SK-N-SH (cell line): ENCODE data around the gene COIL. TPM values are rescaled to one million over a fixed set of nuclear protein-coding genes. Genes with fewer than 3 reads are reported as not detected.

Experiments
- CTCF ChIA-PET: fragments of 300-600, 350-600 bp; formaldehyde crosslinking; extraction: SDS; loops from one replicate; lab custom pipeline; 2021; lab: Yijun Ruan, JAX
- POLR2A ChIA-PET: fragments of 350-600 bp; sonication (Branson Sonifier 250); formaldehyde crosslinking; extraction: SDS; loops from one replicate; lab custom pipeline; 2020; ENCODE audit warnings: antibody characterized with exemption, inconsistent platforms; lab: Yijun Ruan, JAX
- DNase-seq: peaks from one replicate; pipeline ENCODE4 v3.0.0; 2012
- H2AFZ ChIP-seq: fragments of 200-600 bp; sonication (generic); 2 replicates; pipeline ENCODE4 v1.8.1; 2016; ENCODE audit warnings: antibody characterized with exemption, mild to moderate bottlenecking, low read depth
- H3F3A ChIP-seq: fragments of 200-600 bp; sonication (generic); replicated peaks from 2 replicates; pipeline ENCODE3; 2016; ENCODE audit warnings: antibody characterized with exemption, mild to moderate bottlenecking; ENCODE audit not compliant: insufficient read depth
- H3K27ac ChIP-seq, 2 experiments: fragments of 200-500 bp in 1 of 2; fragments of 200-600 bp in 1 of 2; sonication (Bioruptor generic) in 1 of 2; sonication (generic), shearing (Covaris generic) in 1 of 2; 2 replicates each; pipeline versions ENCODE4 v1.5.1 to v1.6.1; 2014 to 2016; ENCODE audit warnings: low read depth in 2 of 2, inconsistent platforms in 1 of 2, low read length in 1 of 2, mild to moderate bottlenecking in 1 of 2, mixed read lengths in 1 of 2
- H3K27me3 ChIP-seq: fragments of 200-600 bp; sonication (generic), shearing (Covaris generic); 2 replicates; pipeline ENCODE4 v1.6.1; 2016; ENCODE audit warnings: mixed run types; ENCODE audit not compliant: insufficient read depth
- H3K36me3 ChIP-seq, 2 experiments: fragments of 200-500 bp in 1 of 2; fragments of 200-600 bp in 1 of 2; sonication (Bioruptor generic) in 1 of 2; sonication (generic) in 1 of 2; replicated peaks in 1 of 2; 2 replicates each; pipeline versions ENCODE3 to v1.5.1; 2014 to 2016; ENCODE audit warnings: low read length in 1 of 2, mild to moderate bottlenecking in 1 of 2; ENCODE audit not compliant: insufficient read depth in 2 of 2, control insufficient read depth in 1 of 2
- H3K4me1 ChIP-seq, 2 experiments: fragments of 200-500 bp in 1 of 2; fragments of 200-600 bp in 1 of 2; sonication (Bioruptor generic) in 1 of 2; sonication (generic), shearing (Covaris generic) in 1 of 2; 2 replicates each; pipeline versions ENCODE4 v1.5.1 to v1.6.1; 2014 to 2016; ENCODE audit warnings: low read depth in 1 of 2, low read length in 1 of 2, mixed run types in 1 of 2; ENCODE audit not compliant: insufficient read depth in 2 of 2, control insufficient read depth in 1 of 2
- H3K4me2 ChIP-seq: fragments of 200-600 bp; sonication (generic), shearing (Covaris generic); 2 replicates; pipeline ENCODE4 v1.6.1; 2017; ENCODE audit warnings: mixed run types
- H3K4me3 ChIP-seq, 2 experiments: fragments of 200-500 bp in 1 of 2; fragments of 200-600 bp in 1 of 2; sonication (Bioruptor generic) in 1 of 2; sonication (generic), shearing (Covaris generic) in 1 of 2; 2 replicates each; pipeline versions ENCODE4 v1.5.1 to v1.8.1; 2014 to 2016; ENCODE audit warnings: low read depth in 2 of 2, inconsistent platforms in 1 of 2, low read length in 1 of 2, mild to moderate bottlenecking in 1 of 2, mixed read lengths in 1 of 2, moderate library complexity in 1 of 2
- H3K79me2 ChIP-seq: fragments of 200-600 bp; sonication (generic); 2 replicates; pipeline ENCODE4 v1.8.1; 2017; ENCODE audit warnings: mild to moderate bottlenecking; ENCODE audit not compliant: insufficient read depth
- H3K9ac ChIP-seq: fragments of 200-600 bp; sonication (generic); 2 replicates; pipeline ENCODE4 v1.6.1; 2017; ENCODE audit warnings: mixed run types
- H3K9me2 ChIP-seq: fragments of 200-600 bp; sonication (generic); 2 replicates; pipeline ENCODE4 v1.6.1; 2017; ENCODE audit warnings: mixed run types
- H3K9me3 ChIP-seq: fragments of 200-600 bp; sonication (generic); 2 replicates; pipeline ENCODE4 v1.6.1; 2017; ENCODE audit warnings: mixed run types, mild to moderate bottlenecking, moderate library complexity
- H4K20me1 ChIP-seq: fragments of 200-600 bp; sonication (generic); 2 replicates; pipeline ENCODE4 v1.6.1; 2017; ENCODE audit warnings: mild to moderate bottlenecking, mixed run types; ENCODE audit not compliant: insufficient read depth
- ELF1 ChIP-seq: IDR thresholded peaks from 2 replicates; pipeline ENCODE4 v1.4.0; 2012
- EP300 ChIP-seq, 2 experiments: IDR thresholded peaks; 2 replicates each; pipeline versions ENCODE4 v1.4.0 to v1.6.1; 2012; ENCODE audit warnings: borderline replicate concordance in 1 of 2, low read depth in 1 of 2, low read length in 1 of 2
- EZH2phosphoT487 ChIP-seq: fragments of 200-600 bp; sonication (generic); IDR thresholded peaks from 2 replicates; pipeline ENCODE4 v1.6.1; 2017; ENCODE audit warnings: low read depth, mixed run types, mild to moderate bottlenecking, antibody characterized with exemption, moderate library complexity, borderline replicate concordance
- GABPA ChIP-seq: IDR thresholded peaks from 2 replicates; pipeline ENCODE4 v1.4.0; 2012; ENCODE audit warnings: low read depth, mild to moderate bottlenecking
- GATA2 ChIP-seq: sonication (generic); formaldehyde crosslinking; IDR thresholded peaks from 2 replicates; pipeline ENCODE4 v1.5.0; 2020; ENCODE audit warnings: mild to moderate bottlenecking, missing genetic modification reagents
- IRF3 ChIP-seq: fragments of 150-350 bp; IDR thresholded peaks from 2 replicates; pipeline ENCODE4 v1.6.1; 2016; ENCODE audit warnings: mild to moderate bottlenecking, low read depth, low read length
- MAX ChIP-seq: IDR thresholded peaks from 2 replicates; pipeline ENCODE4 v1.4.0; 2012; ENCODE audit warnings: low read depth
- NRF1 ChIP-seq: IDR thresholded peaks from 2 replicates; pipeline ENCODE4 v1.6.1; 2012; ENCODE audit warnings: low read depth, mild to moderate bottlenecking, low read length
- RCOR1 ChIP-seq: fragments of 150-350 bp; IDR thresholded peaks from 2 replicates; pipeline ENCODE4 v1.6.1; 2017; ENCODE audit warnings: antibody characterized with exemption, low read length
- REST ChIP-seq: IDR thresholded peaks from 2 replicates; pipeline ENCODE4 v1.6.1; 2012; ENCODE audit warnings: mild to moderate bottlenecking, low read depth, low read length, moderate library complexity
- RFX5 ChIP-seq: IDR thresholded peaks from 2 replicates; pipeline ENCODE4 v1.6.1; 2012; ENCODE audit warnings: mild to moderate bottlenecking, improper control_type of control experiment, low read length
- SIN3A ChIP-seq: IDR thresholded peaks from 2 replicates; pipeline ENCODE4 v1.6.1; 2012; ENCODE audit warnings: low read depth, mild to moderate bottlenecking, low read length, moderate library complexity, borderline replicate concordance
- TAF1 ChIP-seq: IDR thresholded peaks from 2 replicates; pipeline ENCODE4 v1.6.1; 2012; ENCODE audit warnings: low read depth, mild to moderate bottlenecking, low read length, moderate library complexity, borderline replicate concordance
- TEAD4 ChIP-seq: IDR thresholded peaks from 2 replicates; pipeline ENCODE4 v1.4.0; 2012; ENCODE audit warnings: mild to moderate bottlenecking, borderline replicate concordance; ENCODE audit not compliant: insufficient read depth
- ZBTB33 ChIP-seq: IDR thresholded peaks from 2 replicates; pipeline ENCODE4 v1.4.0; 2012; ENCODE audit warnings: low read depth, borderline replicate concordance
- WGBS: methylation state at CpG from one replicate; pipeline ENCODE4 v1.1.6; 2017; ENCODE audit warnings: low lambda C conversion rate; 5-methylcytosine and 5-hydroxymethylcytosine counted together
- polyA plus RNA-seq, 3 experiments: library from polyadenylated mRNA; depleted of rRNA; stranded (reverse); fragments of >200 nt; gene quantifications; 2 replicates each; pipeline ENCODE4 v1.2.3, GENCODE V29; 2012

COIL gene
- polyA plus RNA-seq, 1 of the 3 experiments (the other 2 are of a cell fraction): 3.9 TPM

GRCh38 chr17:56919717-56920116 is 41.1 kb downstream of the COIL start:
- Histone ChIP-seq H3K27ac (no peak overlapping the region), H3K9me2 (no peaks in the 10 kb centered on the region), H3K4me1 (peaks cover 9 to 12% of the 10 kb centered on the region in 2 experiments; a peak in 2 of 4 replicates), H3K36me3 (no peaks in the 10 kb centered on the region), H3K4me2 (no peak overlapping the region), H3K9ac (no peak overlapping the region), H3K27me3 (no peaks in the 10 kb centered on the region), H3K79me2 (peaks cover 6% of the 10 kb centered on the region; the same call in 1 of the 2 replicates), H3F3A (peaks cover 22% of the 10 kb centered on the region), H2AFZ (no peak overlapping the region), H3K4me3 (no peak overlapping the region), H4K20me1 (no peaks in the 10 kb centered on the region), H3K9me3 (no peaks in the 10 kb centered on the region; the same call in 1 of the 2 replicates)
- no peak for DNase-seq
- POLR2A ChIA-PET: no interaction called here
- 9% methylated on average over 1 of the region's 1 CpG for WGBS
- TF ChIP-seq MAX (no peak), REST (no peak), GATA2 (no peak), ELF1 (no peak), EP300 (IDR thresholded peaks at IDR 0.05; ENCODE audit: borderline replicate concordance in 1 of 2, low read depth in 1 of 2, low read length in 1 of 2) (no peak), NRF1 (no peak), RFX5 (no peak), TAF1 (no peak)
- CTCF ChIA-PET: no interaction called here

GRCh38 chr17:56918916-56919315 is 41.9 kb downstream of the COIL start:
- no peaks in the 10 kb centered on the region for H3K36me3 ChIP-seq
- WGBS: 86% methylated on average over 3 of the region's 3 CpGs
- H3K4me2 ChIP-seq: no peak overlapping the region
- no peak overlapping the region for H3K9ac ChIP-seq
- ChIA-PET POLR2A (no interaction called here), CTCF (no interaction called here)
- peaks cover 9 to 13% of the 10 kb centered on the region in 2 experiments; a peak in 2 of 4 replicates for H3K4me1 ChIP-seq
- peaks cover 12% of the 10 kb centered on the region; the same call in 1 of the 2 replicates for H3K79me2 ChIP-seq
- H2AFZ ChIP-seq: no peak overlapping the region
- no peak for DNase-seq
- H3K27ac ChIP-seq: no peak overlapping the region
- no peaks in the 10 kb centered on the region for H3K27me3 ChIP-seq
- no peak overlapping the region for H3K4me3 ChIP-seq
- peaks cover 24% of the 10 kb centered on the region for H3F3A ChIP-seq
- H4K20me1 ChIP-seq: no peaks in the 10 kb centered on the region
- H3K9me2 ChIP-seq: no peaks in the 10 kb centered on the region
- no peaks in the 10 kb centered on the region; the same call in 1 of the 2 replicates for H3K9me3 ChIP-seq
- TF ChIP-seq IRF3: no peak
- no peak for TF ChIP-seq SIN3A
- TF ChIP-seq GABPA: no peak
- no peak for TF ChIP-seq REST
- TF ChIP-seq RCOR1: no peak
- TF ChIP-seq ZBTB33: no peak
- TF ChIP-seq TEAD4: no peak
- no peak for TF ChIP-seq EZH2phosphoT487
- TF ChIP-seq MAX: no peak
